ENCODE results near the gene TM7SF2. TPM values are rescaled to one million over a fixed set of nuclear protein-coding genes. Genes with fewer than 3 reads are reported as not detected.

Gene TM7SF2
- total RNA-seq, 1 experiment from 2014 or later = 63.8 TPM

DNA sequence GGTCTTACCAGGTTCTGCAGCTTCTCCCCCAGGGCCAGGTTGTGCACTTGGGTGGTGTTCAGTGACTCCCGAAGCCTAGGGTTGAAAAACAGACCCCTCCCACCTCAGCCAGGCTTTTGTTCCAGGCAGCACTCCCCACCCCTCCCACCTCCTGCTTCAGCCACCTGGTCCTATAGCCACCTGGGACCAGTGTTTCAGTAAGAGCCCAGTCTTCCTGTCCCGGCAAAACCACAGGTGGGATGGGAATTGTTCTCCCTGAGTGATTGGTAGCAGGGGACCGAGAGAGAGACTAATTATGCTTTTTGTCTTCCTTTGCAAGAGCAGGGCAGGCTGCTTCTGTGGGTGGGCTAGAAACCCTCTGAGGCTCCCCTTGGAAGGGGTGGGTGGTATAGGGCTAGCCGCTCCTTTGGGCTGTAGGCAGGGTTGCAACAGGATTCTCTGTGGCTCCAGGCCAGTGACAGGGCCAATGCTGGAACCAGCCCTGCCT lies 44.8 kb upstream of the TM7SF2 start:
- Mint-ChIP-seq H3K4me3 (peak overlapping the region; percentile 49), H3K4me1 (peaks cover 23% of the 10 kb centered on the region), H3K36me3 (no peaks in the 10 kb centered on the region), H3K9me3 (no peaks in the 10 kb centered on the region), H3K27ac (peak overlapping the region; percentile 91), H3K27me3 (ENCODE audit: low read depth) (no peaks in the 10 kb centered on the region; the same call in 1 of the 2 replicates)
- TF ChIP-seq ERG (CRISPR knock-in tag; IDR thresholded peaks at IDR 0.05) (no peak), EMX1 (CRISPR knock-in tag; IDR thresholded peaks at IDR 0.05) (no peak), MYBL2 (CRISPR knock-in tag; IDR thresholded peaks at IDR 0.05) (no peak), SP1 (CRISPR knock-in tag; conservative IDR thresholded peaks at IDR 0.05) (0 out of 2 replicates have a peak, but pooled peaks have one; percentile 0), TEAD4 (CRISPR knock-in tag; IDR thresholded peaks at IDR 0.05) (no peak), ZNF423 (CRISPR knock-in tag; IDR thresholded peaks at IDR 0.05) (peak; percentile 40; the same call in 1 of the 2 replicates), CBFB (CRISPR knock-in tag; IDR thresholded peaks at IDR 0.05; ENCODE audit: low read depth) (no peak), TEAD1 (CRISPR knock-in tag; IDR thresholded peaks at IDR 0.05) (no peak), ZNF671 (CRISPR knock-in tag; IDR thresholded peaks at IDR 0.05) (no peak), PREB (CRISPR knock-in tag; IDR thresholded peaks at IDR 0.05; ENCODE audit: borderline replicate concordance) (no peak), ZNF121 (CRISPR knock-in tag; IDR thresholded peaks at IDR 0.05) (peak; percentile 97), NFE2L1 (CRISPR knock-in tag; IDR thresholded peaks at IDR 0.05) (no peak), SMAD4 (CRISPR knock-in tag; IDR thresholded peaks at IDR 0.05) (no peak), ESRRA (CRISPR knock-in tag; IDR thresholded peaks at IDR 0.05; ENCODE audit: borderline replicate concordance) (no peak), MAX (CRISPR knock-in tag; IDR thresholded peaks at IDR 0.05) (no peak), PRRX2 (CRISPR knock-in tag; IDR thresholded peaks at IDR 0.05) (no peak), ZNF317 (CRISPR knock-in tag; IDR thresholded peaks at IDR 0.05; ENCODE audit: borderline replicate concordance, low read depth) (no peak)
- TF ChIP-seq, protein P1, sequence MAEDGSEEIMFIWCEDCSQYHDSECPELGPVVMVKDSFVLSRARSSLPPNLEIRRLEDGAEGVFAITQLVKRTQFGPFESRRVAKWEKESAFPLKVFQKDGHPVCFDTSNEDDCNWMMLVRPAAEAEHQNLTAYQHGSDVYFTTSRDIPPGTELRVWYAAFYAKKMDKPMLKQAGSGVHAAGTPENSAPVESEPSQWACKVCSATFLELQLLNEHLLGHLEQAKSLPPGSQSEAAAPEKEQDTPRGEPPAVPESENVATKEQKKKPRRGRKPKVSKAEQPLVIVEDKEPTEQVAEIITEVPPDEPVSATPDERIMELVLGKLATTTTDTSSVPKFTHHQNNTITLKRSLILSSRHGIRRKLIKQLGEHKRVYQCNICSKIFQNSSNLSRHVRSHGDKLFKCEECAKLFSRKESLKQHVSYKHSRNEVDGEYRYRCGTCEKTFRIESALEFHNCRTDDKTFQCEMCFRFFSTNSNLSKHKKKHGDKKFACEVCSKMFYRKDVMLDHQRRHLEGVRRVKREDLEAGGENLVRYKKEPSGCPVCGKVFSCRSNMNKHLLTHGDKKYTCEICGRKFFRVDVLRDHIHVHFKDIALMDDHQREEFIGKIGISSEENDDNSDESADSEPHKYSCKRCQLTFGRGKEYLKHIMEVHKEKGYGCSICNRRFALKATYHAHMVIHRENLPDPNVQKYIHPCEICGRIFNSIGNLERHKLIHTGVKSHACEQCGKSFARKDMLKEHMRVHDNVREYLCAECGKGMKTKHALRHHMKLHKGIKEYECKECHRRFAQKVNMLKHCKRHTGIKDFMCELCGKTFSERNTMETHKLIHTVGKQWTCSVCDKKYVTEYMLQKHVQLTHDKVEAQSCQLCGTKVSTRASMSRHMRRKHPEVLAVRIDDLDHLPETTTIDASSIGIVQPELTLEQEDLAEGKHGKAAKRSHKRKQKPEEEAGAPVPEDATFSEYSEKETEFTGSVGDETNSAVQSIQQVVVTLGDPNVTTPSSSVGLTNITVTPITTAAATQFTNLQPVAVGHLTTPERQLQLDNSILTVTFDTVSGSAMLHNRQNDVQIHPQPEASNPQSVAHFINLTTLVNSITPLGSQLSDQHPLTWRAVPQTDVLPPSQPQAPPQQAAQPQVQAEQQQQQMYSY (CRISPR knock-in tag; IDR thresholded peaks at IDR 0.05) = no peak
- TF ChIP-seq, protein P2, sequence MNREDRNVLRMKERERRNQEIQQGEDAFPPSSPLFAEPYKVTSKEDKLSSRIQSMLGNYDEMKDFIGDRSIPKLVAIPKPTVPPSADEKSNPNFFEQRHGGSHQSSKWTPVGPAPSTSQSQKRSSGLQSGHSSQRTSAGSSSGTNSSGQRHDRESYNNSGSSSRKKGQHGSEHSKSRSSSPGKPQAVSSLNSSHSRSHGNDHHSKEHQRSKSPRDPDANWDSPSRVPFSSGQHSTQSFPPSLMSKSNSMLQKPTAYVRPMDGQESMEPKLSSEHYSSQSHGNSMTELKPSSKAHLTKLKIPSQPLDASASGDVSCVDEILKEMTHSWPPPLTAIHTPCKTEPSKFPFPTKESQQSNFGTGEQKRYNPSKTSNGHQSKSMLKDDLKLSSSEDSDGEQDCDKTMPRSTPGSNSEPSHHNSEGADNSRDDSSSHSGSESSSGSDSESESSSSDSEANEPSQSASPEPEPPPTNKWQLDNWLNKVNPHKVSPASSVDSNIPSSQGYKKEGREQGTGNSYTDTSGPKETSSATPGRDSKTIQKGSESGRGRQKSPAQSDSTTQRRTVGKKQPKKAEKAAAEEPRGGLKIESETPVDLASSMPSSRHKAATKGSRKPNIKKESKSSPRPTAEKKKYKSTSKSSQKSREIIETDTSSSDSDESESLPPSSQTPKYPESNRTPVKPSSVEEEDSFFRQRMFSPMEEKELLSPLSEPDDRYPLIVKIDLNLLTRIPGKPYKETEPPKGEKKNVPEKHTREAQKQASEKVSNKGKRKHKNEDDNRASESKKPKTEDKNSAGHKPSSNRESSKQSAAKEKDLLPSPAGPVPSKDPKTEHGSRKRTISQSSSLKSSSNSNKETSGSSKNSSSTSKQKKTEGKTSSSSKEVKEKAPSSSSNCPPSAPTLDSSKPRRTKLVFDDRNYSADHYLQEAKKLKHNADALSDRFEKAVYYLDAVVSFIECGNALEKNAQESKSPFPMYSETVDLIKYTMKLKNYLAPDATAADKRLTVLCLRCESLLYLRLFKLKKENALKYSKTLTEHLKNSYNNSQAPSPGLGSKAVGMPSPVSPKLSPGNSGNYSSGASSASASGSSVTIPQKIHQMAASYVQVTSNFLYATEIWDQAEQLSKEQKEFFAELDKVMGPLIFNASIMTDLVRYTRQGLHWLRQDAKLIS (CRISPR knock-in tag; IDR thresholded peaks at IDR 0.05; ENCODE audit: borderline replicate concordance) = no peak
- TF ChIP-seq, protein P3, sequence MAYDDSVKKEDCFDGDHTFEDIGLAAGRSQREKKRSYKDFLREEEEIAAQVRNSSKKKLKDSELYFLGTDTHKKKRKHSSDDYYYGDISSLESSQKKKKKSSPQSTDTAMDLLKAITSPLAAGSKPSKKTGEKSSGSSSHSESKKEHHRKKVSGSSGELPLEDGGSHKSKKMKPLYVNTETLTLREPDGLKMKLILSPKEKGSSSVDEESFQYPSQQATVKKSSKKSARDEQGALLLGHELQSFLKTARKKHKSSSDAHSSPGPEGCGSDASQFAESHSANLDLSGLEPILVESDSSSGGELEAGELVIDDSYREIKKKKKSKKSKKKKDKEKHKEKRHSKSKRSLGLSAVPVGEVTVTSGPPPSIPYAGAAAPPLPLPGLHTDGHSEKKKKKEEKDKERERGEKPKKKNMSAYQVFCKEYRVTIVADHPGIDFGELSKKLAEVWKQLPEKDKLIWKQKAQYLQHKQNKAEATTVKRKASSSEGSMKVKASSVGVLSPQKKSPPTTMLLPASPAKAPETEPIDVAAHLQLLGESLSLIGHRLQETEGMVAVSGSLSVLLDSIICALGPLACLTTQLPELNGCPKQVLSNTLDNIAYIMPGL (CRISPR knock-in tag; IDR thresholded peaks at IDR 0.05) = no peak
- CTCF ChIA-PET = interaction anchor here (0.5 to 2.2 kb wide), 10 partner anchors 9 to 220 kb away, joined by 3 to 10 read pairs (median 4); partner anchors contain the start of genes ARL2, FAU, MRPL49 and TM7SF2
- peak; percentile 73 for DNase-seq (ENCODE audit: low spot score)
- POLR2A ChIA-PET = interaction anchor here (1.1 to 1.4 kb wide), 3 partner anchors 9 to 115 kb away, joined by 3 to 4 read pairs (median 3); partner anchors contain the start of genes CAPN1 and SAC3D1
- ATAC-seq = peak; percentile 87
